ENCODE measurements around the gene STK38.

Gene STK38

GRCh38 chr6:36508532-36508931 is 38.7 kb downstream of the STK38 start:
- TF ChIP-seq CTCF (IDR thresholded peaks at IDR 0.05; ENCODE audit: low read depth, low read length) = no peak
- no peak for DNase-seq (ENCODE audit: extremely low read depth, low read depth)

GRCh38 chr6:36506611-36507010 is 40.7 kb downstream of the STK38 start:
- TF ChIP-seq CTCF (IDR thresholded peaks at IDR 0.05; ENCODE audit: low read depth, low read length) = no peak
- no peak for DNase-seq (ENCODE audit: extremely low read depth, low read depth)

GRCh38 chr6:36505744-36506534 is 41.3 kb downstream of the STK38 start:
- no peak for DNase-seq (ENCODE audit: extremely low read depth, low read depth)
- no peak for TF ChIP-seq CTCF (IDR thresholded peaks at IDR 0.05; ENCODE audit: low read depth, low read length)

- DNase-seq (ENCODE audit: extremely low read depth, low read depth) = no peak
- no peak for TF ChIP-seq CTCF (IDR thresholded peaks at IDR 0.05; ENCODE audit: low read depth, low read length)
These were observed 42.3 kb downstream of the STK38 start for GRCh38 chr6:36504982-36505381.

GRCh38 chr6:36504181-36504580 is 43.1 kb downstream of the STK38 start:
- DNase-seq (ENCODE audit: extremely low read depth, low read depth) = no peak
- no peak for TF ChIP-seq CTCF (IDR thresholded peaks at IDR 0.05; ENCODE audit: low read depth, low read length)

- no peak for DNase-seq (ENCODE audit: extremely low read depth, low read depth)
- TF ChIP-seq CTCF (IDR thresholded peaks at IDR 0.05; ENCODE audit: low read depth, low read length) = no peak
These were observed 45.6 kb downstream of the STK38 start for GRCh38 chr6:36501686-36502085.

GRCh38 chr6:36499918-36500317 is 47.4 kb downstream of the STK38 start:
- no peak for TF ChIP-seq CTCF (IDR thresholded peaks at IDR 0.05; ENCODE audit: low read depth, low read length)

More at GRCh38 chr6:36499918-36500317, 47.4 kb downstream of the STK38 start:
- DNase-seq (ENCODE audit: extremely low read depth, low read depth) = no peak

Measured in AG09319 (cell line).